ENCODE results near the gene PCDH20. TPM values are rescaled to one million over a fixed set of nuclear protein-coding genes. Genes with fewer than 3 reads are reported as not detected.

PCDH20 gene
- polyA plus RNA-seq, 1 donor from 2014 or later = 8.0 TPM

DNA sequence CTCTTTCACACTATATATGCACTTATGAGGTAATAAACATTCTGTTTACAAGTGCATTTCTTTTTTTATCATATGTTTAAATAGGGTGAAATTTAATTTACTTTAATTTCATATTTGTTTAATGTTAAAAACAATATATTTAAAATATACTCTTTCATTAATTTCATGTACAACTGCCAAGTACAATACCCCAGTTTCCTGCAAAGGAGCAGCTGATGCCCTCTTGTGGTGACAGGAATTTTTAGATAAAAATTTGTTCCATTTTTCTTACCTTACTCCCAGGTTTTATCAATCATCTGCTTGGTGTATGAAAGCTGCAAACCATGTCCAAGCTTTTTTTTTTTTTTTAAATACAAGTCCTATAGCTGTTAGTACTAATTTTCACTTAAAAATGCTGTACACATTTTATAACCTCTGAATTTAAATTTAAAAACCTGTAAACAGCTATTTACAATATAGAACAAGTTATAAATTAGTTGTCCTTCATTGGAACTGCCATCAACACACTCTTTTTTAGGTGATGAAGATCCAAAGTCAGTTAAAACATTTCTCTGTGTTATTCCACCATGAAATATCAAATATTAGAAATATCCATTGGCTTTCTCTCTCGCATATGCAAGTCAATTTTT is 4.9 kb downstream of the PCDH20 start:
- Histone ChIP-seq H3K4me3 (ENCODE audit: low read length) (peak overlapping the region; percentile 53), H3K36me3 (ENCODE audit: insufficient read depth, low read length) (no peaks in the 10 kb centered on the region), H3K9me2 (ENCODE audit: insufficient read depth, low read length) (no peaks in the 10 kb centered on the region), H4K20me1 (ENCODE audit: insufficient read depth) (no peaks in the 10 kb centered on the region), H3K9ac (ENCODE audit: low read length) (no peak overlapping the region), H2AFZ (ENCODE audit: low read depth, low read length) (no peak overlapping the region), H3K27ac (ENCODE audit: low read length) (no peak overlapping the region), H3K27me3 (ENCODE audit: insufficient read depth, low read depth, low read length) (peaks cover 43% of the 10 kb centered on the region), H3K9me3 (ENCODE audit: low read length) (no peaks in the 10 kb centered on the region), H3F3A (ENCODE audit: insufficient read depth, low read length, poor library complexity, severe bottlenecking) (no peaks in the 10 kb centered on the region), H3K4me2 (ENCODE audit: low read length) (no peak overlapping the region), H3K79me2 (replicated peaks; ENCODE audit: insufficient read depth, low read length) (no peaks in the 10 kb centered on the region)
- TF ChIP-seq EP300 (conservative IDR thresholded peaks at IDR 0.05; ENCODE audit: poor library complexity, severe bottlenecking) (no peak), RAD21 (conservative IDR thresholded peaks at IDR 0.05) (peak; percentile 77), SMC3 (conservative IDR thresholded peaks at IDR 0.05; ENCODE audit: poor library complexity) (peak; percentile 81), POLR2AphosphoS5 (IDR thresholded peaks at IDR 0.05) (no peak)
- TF ChIP-seq, protein P1, sequence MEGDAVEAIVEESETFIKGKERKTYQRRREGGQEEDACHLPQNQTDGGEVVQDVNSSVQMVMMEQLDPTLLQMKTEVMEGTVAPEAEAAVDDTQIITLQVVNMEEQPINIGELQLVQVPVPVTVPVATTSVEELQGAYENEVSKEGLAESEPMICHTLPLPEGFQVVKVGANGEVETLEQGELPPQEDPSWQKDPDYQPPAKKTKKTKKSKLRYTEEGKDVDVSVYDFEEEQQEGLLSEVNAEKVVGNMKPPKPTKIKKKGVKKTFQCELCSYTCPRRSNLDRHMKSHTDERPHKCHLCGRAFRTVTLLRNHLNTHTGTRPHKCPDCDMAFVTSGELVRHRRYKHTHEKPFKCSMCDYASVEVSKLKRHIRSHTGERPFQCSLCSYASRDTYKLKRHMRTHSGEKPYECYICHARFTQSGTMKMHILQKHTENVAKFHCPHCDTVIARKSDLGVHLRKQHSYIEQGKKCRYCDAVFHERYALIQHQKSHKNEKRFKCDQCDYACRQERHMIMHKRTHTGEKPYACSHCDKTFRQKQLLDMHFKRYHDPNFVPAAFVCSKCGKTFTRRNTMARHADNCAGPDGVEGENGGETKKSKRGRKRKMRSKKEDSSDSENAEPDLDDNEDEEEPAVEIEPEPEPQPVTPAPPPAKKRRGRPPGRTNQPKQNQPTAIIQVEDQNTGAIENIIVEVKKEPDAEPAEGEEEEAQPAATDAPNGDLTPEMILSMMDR (IDR thresholded peaks at IDR 0.05; ENCODE audit: poor library complexity, severe bottlenecking) = peak; percentile 71

DNA sequence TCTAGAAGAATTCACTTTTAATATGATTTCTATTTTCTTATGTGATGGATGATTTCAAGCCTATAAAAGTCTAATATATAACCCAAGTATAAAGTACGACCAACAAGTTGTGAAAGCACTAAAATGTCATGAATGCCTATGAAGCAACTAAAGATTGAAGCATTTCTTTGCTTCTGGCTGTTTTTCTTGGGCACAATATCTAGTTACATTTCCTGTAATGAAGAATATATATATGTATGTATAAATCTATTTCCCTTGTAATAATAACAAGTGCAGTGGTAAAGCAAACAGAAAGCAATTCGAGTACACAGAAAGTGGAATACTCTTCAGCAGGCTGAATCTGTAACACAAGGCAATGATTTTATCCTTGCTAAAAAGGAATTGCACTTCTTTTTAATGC is 5.4 kb downstream of the PCDH20 start:
- Histone ChIP-seq H3K79me2 (replicated peaks; ENCODE audit: insufficient read depth, low read length) (no peaks in the 10 kb centered on the region), H3K9me2 (ENCODE audit: insufficient read depth, low read length) (no peaks in the 10 kb centered on the region), H3K9me3 (ENCODE audit: low read length) (no peaks in the 10 kb centered on the region), H3K27me3 (ENCODE audit: insufficient read depth, low read depth, low read length) (peaks cover 37% of the 10 kb centered on the region), H3K36me3 (ENCODE audit: insufficient read depth, low read length) (no peaks in the 10 kb centered on the region), H3K4me2 (ENCODE audit: low read length) (no peak overlapping the region), H3F3A (ENCODE audit: insufficient read depth, low read length, poor library complexity, severe bottlenecking) (no peaks in the 10 kb centered on the region), H2AFZ (ENCODE audit: low read depth, low read length) (no peak overlapping the region), H3K27ac (ENCODE audit: low read length) (no peak overlapping the region), H3K9ac (ENCODE audit: low read length) (no peak overlapping the region), H4K20me1 (ENCODE audit: insufficient read depth) (no peaks in the 10 kb centered on the region), H3K4me3 (ENCODE audit: low read length) (peak overlapping the region; percentile 53)
- TF ChIP-seq EZH2 (IDR thresholded peaks at IDR 0.05; ENCODE audit: borderline replicate concordance, insufficient read depth, low read length, poor library complexity, severe bottlenecking) (no peak), SMC3 (conservative IDR thresholded peaks at IDR 0.05; ENCODE audit: poor library complexity) (no peak), MXI1 (conservative IDR thresholded peaks at IDR 0.05; ENCODE audit: poor library complexity, severe bottlenecking) (no peak), RAD21 (conservative IDR thresholded peaks at IDR 0.05) (no peak), EP300 (conservative IDR thresholded peaks at IDR 0.05; ENCODE audit: poor library complexity, severe bottlenecking) (no peak), TAF1 (IDR thresholded peaks at IDR 0.05; ENCODE audit: low read depth) (no peak), POLR2AphosphoS5 (IDR thresholded peaks at IDR 0.05) (no peak)
- TF ChIP-seq, protein P2, sequence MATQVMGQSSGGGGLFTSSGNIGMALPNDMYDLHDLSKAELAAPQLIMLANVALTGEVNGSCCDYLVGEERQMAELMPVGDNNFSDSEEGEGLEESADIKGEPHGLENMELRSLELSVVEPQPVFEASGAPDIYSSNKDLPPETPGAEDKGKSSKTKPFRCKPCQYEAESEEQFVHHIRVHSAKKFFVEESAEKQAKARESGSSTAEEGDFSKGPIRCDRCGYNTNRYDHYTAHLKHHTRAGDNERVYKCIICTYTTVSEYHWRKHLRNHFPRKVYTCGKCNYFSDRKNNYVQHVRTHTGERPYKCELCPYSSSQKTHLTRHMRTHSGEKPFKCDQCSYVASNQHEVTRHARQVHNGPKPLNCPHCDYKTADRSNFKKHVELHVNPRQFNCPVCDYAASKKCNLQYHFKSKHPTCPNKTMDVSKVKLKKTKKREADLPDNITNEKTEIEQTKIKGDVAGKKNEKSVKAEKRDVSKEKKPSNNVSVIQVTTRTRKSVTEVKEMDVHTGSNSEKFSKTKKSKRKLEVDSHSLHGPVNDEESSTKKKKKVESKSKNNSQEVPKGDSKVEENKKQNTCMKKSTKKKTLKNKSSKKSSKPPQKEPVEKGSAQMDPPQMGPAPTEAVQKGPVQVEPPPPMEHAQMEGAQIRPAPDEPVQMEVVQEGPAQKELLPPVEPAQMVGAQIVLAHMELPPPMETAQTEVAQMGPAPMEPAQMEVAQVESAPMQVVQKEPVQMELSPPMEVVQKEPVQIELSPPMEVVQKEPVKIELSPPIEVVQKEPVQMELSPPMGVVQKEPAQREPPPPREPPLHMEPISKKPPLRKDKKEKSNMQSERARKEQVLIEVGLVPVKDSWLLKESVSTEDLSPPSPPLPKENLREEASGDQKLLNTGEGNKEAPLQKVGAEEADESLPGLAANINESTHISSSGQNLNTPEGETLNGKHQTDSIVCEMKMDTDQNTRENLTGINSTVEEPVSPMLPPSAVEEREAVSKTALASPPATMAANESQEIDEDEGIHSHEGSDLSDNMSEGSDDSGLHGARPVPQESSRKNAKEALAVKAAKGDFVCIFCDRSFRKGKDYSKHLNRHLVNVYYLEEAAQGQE (IDR thresholded peaks at IDR 0.05; ENCODE audit: borderline replicate concordance) = no peak
- TF ChIP-seq, protein P1 (IDR thresholded peaks at IDR 0.05; ENCODE audit: poor library complexity, severe bottlenecking) = no peak
